Fibroblast of lung (primary cell): ENCODE data around the gene RANBP1.

Source experiments
- EZH2 ChIP-seq: IDR thresholded peaks from 2 replicates; pipeline ENCODE4 v1.5.1; 2012; ENCODE audit warnings: low read length, control low read depth, mild to moderate bottlenecking; ENCODE audit errors: missing control alignments
- TF ChIP-seq, protein P1 (sequence below), 2 donors: IDR thresholded peaks in 1 of 2; conservative IDR thresholded peaks in 1 of 2; 1 replicate in 1 of 2; 2 replicates in 1 of 2; pipeline ENCODE4 v1.5.1; 2011 to 2012; ENCODE audit warnings: low read length in 2 of 2, control low read depth in 1 of 2, inconsistent platforms in 1 of 2, low read depth in 1 of 2, mild to moderate bottlenecking in 1 of 2

DNA sequence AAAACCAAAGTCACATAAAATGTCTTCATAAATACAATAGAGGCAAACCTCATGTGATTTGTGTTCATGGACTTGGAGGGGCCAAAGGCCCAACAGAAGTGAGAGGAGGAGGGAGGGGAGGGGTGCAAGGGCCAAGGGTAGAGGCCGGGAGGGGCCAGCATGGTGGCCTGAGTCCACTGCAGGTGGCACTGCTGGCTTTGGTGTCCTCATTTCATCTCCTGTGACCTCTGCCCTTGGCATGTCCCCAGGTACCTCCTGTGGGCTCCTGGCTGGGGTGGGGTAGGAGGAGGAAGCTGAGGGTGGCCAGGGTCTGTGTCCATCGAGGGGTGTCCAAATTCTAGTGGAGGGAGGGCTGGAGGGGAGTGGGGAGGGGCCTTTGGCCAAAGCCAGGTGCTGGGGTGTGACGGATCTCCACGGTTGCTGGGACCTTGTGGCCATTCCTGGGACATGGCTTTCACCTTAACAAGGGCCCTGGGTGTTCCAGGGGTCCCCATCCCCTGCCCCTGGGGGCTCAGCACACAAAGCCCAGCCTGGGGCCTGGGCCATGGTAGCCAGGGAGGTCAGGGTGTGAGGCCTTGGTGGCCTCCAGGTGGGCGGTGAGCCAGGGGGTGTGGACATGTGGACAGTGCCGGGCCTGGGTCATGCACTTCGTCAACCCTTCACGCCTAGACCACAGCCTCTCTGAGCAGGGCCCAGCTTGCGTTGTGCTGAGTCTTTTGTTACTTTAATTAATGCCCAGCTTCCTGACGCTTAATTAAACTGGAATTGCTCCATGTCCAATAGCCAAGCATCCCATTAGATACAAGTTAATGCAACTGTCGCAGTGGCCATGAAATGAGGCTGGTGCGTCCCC lies 55.6 kb downstream of the RANBP1 start:
- TF ChIP-seq, protein P1, sequence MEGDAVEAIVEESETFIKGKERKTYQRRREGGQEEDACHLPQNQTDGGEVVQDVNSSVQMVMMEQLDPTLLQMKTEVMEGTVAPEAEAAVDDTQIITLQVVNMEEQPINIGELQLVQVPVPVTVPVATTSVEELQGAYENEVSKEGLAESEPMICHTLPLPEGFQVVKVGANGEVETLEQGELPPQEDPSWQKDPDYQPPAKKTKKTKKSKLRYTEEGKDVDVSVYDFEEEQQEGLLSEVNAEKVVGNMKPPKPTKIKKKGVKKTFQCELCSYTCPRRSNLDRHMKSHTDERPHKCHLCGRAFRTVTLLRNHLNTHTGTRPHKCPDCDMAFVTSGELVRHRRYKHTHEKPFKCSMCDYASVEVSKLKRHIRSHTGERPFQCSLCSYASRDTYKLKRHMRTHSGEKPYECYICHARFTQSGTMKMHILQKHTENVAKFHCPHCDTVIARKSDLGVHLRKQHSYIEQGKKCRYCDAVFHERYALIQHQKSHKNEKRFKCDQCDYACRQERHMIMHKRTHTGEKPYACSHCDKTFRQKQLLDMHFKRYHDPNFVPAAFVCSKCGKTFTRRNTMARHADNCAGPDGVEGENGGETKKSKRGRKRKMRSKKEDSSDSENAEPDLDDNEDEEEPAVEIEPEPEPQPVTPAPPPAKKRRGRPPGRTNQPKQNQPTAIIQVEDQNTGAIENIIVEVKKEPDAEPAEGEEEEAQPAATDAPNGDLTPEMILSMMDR (conservative IDR thresholded peaks at IDR 0.05 in 1 of 2, IDR thresholded peaks at IDR 0.05 in 1 of 2; ENCODE audit: low read depth in 1 of 2, low read length in 2 of 2), result no peak
- no peak for TF ChIP-seq EZH2
